DMS 273 treated with DMSO at 0.1 percent for 48 hours (cell line): ENCODE results near the gene COMT.
A peak's percentile ranks its signal among the peaks of the same experiment; 100 is the strongest.

ENCODE experiments used
- DNase-seq: peaks from one replicate; lab custom pipeline; 2025; lab: John Stamatoyannopoulos, UW

The COMT gene

GRCh38 chr22:19958083-19959042 is 16.8 kb downstream of the COMT start:
- no peak for DNase-seq

- DNase-seq: no peak
Observed at GRCh38 chr22:19959043-19959586, 17.5 kb downstream of the COMT start.

GRCh38 chr22:19959587-19960490 is 18.3 kb downstream of the COMT start:
- no peak for DNase-seq

GRCh38 chr22:19960491-19961200 is 19.1 kb downstream of the COMT start:
- no peak for DNase-seq

- no peak for DNase-seq
Observed at GRCh38 chr22:19961201-19961580, 19.6 kb downstream of the COMT start.

GRCh38 chr22:19961868-19962245 is 20.3 kb downstream of the COMT start:
- DNase-seq: no peak

GRCh38 chr22:19962246-19962908 is 20.8 kb downstream of the COMT start:
- peak; percentile 28 for DNase-seq

GRCh38 chr22:19962909-19963806 is 21.6 kb downstream of the COMT start:
- no peak for DNase-seq

- DNase-seq: no peak
Observed at GRCh38 chr22:19963863-19964642, 22.5 kb downstream of the COMT start.

- no peak for DNase-seq
Observed at GRCh38 chr22:19964701-19965386, 23.3 kb downstream of the COMT start.

- DNase-seq: no peak
Observed at GRCh38 chr22:19965771-19966709, 24.5 kb downstream of the COMT start.

- DNase-seq: no peak
Observed at GRCh38 chr22:19966908-19967750, 25.6 kb downstream of the COMT start.

GRCh38 chr22:19967850-19968449 is 26.4 kb downstream of the COMT start:
- DNase-seq: no peak

- DNase-seq: no peak
Observed at GRCh38 chr22:19968450-19968891, 26.9 kb downstream of the COMT start.

GRCh38 chr22:19969141-19969928 is 27.8 kb downstream of the COMT start:
- DNase-seq: no peak
